ENCODE measurements around the gene PXN. TPM values are rescaled to one million over a fixed set of nuclear protein-coding genes. Genes with fewer than 3 reads are reported as not detected.

The PXN gene
- polyA plus RNA-seq, 1 donor from 2014 or later = 5.9 TPM

- Histone ChIP-seq H3K9me2 (ENCODE audit: insufficient read depth, low read length) (no peaks in the 10 kb centered on the region), H3K4me3 (ENCODE audit: low read length) (no peak overlapping the region), H4K20me1 (ENCODE audit: insufficient read depth) (no peaks in the 10 kb centered on the region), H3K36me3 (ENCODE audit: insufficient read depth, low read length) (no peaks in the 10 kb centered on the region), H3K27ac (ENCODE audit: low read length) (no peak overlapping the region), H3K9me3 (ENCODE audit: low read length) (no peaks in the 10 kb centered on the region), H3K4me2 (ENCODE audit: low read length) (no peak overlapping the region), H3K27me3 (ENCODE audit: insufficient read depth, low read depth, low read length) (no peaks in the 10 kb centered on the region), H3K9ac (ENCODE audit: low read length) (no peak overlapping the region), H3F3A (ENCODE audit: insufficient read depth, low read length, poor library complexity, severe bottlenecking) (no peaks in the 10 kb centered on the region), H2AFZ (ENCODE audit: low read depth, low read length) (no peak overlapping the region), H3K79me2 (replicated peaks; ENCODE audit: insufficient read depth, low read length) (no peaks in the 10 kb centered on the region)
- TF ChIP-seq TAF1 (IDR thresholded peaks at IDR 0.05; ENCODE audit: low read depth) (no peak), REST (IDR thresholded peaks at IDR 0.05; ENCODE audit: borderline replicate concordance) (no peak)
These were observed 23.8 kb downstream of the PXN start for GRCh38 chr12:120241561-120242274.

- Histone ChIP-seq H3K27me3 (ENCODE audit: insufficient read depth, low read depth, low read length) (no peaks in the 10 kb centered on the region), H3K9me3 (ENCODE audit: low read length) (no peaks in the 10 kb centered on the region), H3K36me3 (ENCODE audit: insufficient read depth, low read length) (no peaks in the 10 kb centered on the region), H3K27ac (ENCODE audit: low read length) (no peak overlapping the region), H3K9ac (ENCODE audit: low read length) (no peak overlapping the region), H3K9me2 (ENCODE audit: insufficient read depth, low read length) (no peaks in the 10 kb centered on the region), H3F3A (ENCODE audit: insufficient read depth, low read length, poor library complexity, severe bottlenecking) (no peaks in the 10 kb centered on the region), H3K79me2 (replicated peaks; ENCODE audit: insufficient read depth, low read length) (no peaks in the 10 kb centered on the region), H3K4me3 (ENCODE audit: low read length) (no peak overlapping the region), H3K4me2 (ENCODE audit: low read length) (no peak overlapping the region), H4K20me1 (ENCODE audit: insufficient read depth) (no peaks in the 10 kb centered on the region), H2AFZ (ENCODE audit: low read depth, low read length) (no peak overlapping the region)
- no peak for TF ChIP-seq SMC3 (conservative IDR thresholded peaks at IDR 0.05; ENCODE audit: poor library complexity)
- no peak for TF ChIP-seq RAD21 (conservative IDR thresholded peaks at IDR 0.05)
- TF ChIP-seq POLR2AphosphoS5 (IDR thresholded peaks at IDR 0.05) = no peak
- TF ChIP-seq EZH2 (IDR thresholded peaks at IDR 0.05; ENCODE audit: borderline replicate concordance, insufficient read depth, low read length, poor library complexity, severe bottlenecking) = no peak
- no peak for TF ChIP-seq EP300 (conservative IDR thresholded peaks at IDR 0.05; ENCODE audit: poor library complexity, severe bottlenecking)
- no peak for TF ChIP-seq REST (IDR thresholded peaks at IDR 0.05; ENCODE audit: borderline replicate concordance)
- TF ChIP-seq MXI1 (conservative IDR thresholded peaks at IDR 0.05; ENCODE audit: poor library complexity, severe bottlenecking) = no peak
- TF ChIP-seq CTCF (IDR thresholded peaks at IDR 0.05; ENCODE audit: poor library complexity, severe bottlenecking) = no peak
- no peak for TF ChIP-seq TAF1 (IDR thresholded peaks at IDR 0.05; ENCODE audit: low read depth)
These were observed 25.1 kb downstream of the PXN start for GRCh38 chr12:120240495-120240833.
